Prostate gland (tissue), 2 donors: ENCODE data around the gene MEF2A. TPM values are rescaled to one million over a fixed set of nuclear protein-coding genes. Genes with fewer than 3 reads are reported as not detected.

Experiments
- DNase-seq: peaks from one replicate; pipeline ENCODE4 v3.0.0-alpha.2; 2019; ENCODE audit warnings: low spot score
- H3K27ac ChIP-seq, 2 donors: fragments of 200-600 bp; sonication (generic); 2 replicates each; pipeline ENCODE4 v1.5.1; 2017 to 2019
- H3K27me3 ChIP-seq: fragments of 200-600 bp; sonication (generic); replicated peaks from 2 replicates; pipeline ENCODE4 v1.5.1; 2019; ENCODE audit not compliant: insufficient read depth
- H3K36me3 ChIP-seq, 2 donors: fragments of 200-600 bp; sonication (generic); 1 replicate in 1 of 2; 2 replicates in 1 of 2; pipeline versions ENCODE4 v1.5.1 to v1.8.1; 2017 to 2019
- H3K4me1 ChIP-seq: fragments of 200-600 bp; sonication (generic); replicated peaks from 2 replicates; pipeline ENCODE4 v1.5.1; 2019
- H3K4me3 ChIP-seq, 2 donors: fragments of 200-600 bp; sonication (generic); 2 replicates each; pipeline ENCODE4 v1.5.1; 2017 to 2019
- H3K9me3 ChIP-seq: fragments of 200-600 bp; sonication (generic); 2 replicates; pipeline ENCODE4 v1.5.1; 2017
- CTCF ChIP-seq, 4 experiments: fragments of 200-600 bp in 2 of 4; fragments of 450-650 bp in 2 of 4; sonication (generic) in 2 of 4; IDR thresholded peaks; 1 replicate in 3 of 4; 2 replicates in 1 of 4; pipeline ENCODE4 v1.5.1; 2016 to 2019; ENCODE audit warnings: antibody characterized with exemption in 4 of 4, mild to moderate bottlenecking in 2 of 4, moderate library complexity in 2 of 4
- POLR2A ChIP-seq: fragments of 450-650 bp; IDR thresholded peaks from one replicate; pipeline ENCODE4 v1.6.1; 2016; ENCODE audit warnings: antibody characterized with exemption, mild to moderate bottlenecking
- POLR2AphosphoS5 ChIP-seq: sonication (generic); formaldehyde crosslinking; IDR thresholded peaks from one replicate; pipeline ENCODE4 v1.6.1; 2017; ENCODE audit warnings: antibody characterized with exemption
- WGBS: methylation state at CpG from one replicate; pipeline ENCODE4 v1.1.5; 2018; 5-methylcytosine and 5-hydroxymethylcytosine counted together
- intact Hi-C: fragments of 100-400 bp; cut with DNase I; formaldehyde crosslinking; loops from one replicate; pipeline ENCODE4 v1.14.2; 2022
- total RNA-seq, 2 donors: library from RNA; depleted of rRNA; stranded (reverse); fragments of >200 nt; gene quantifications; one replicate each; pipeline ENCODE4 v1.1.0, GENCODE V29; 2016

MEF2A gene
- total RNA-seq, 2 donors from 2014 or later = 40.1 to 68.0 TPM

GRCh38 chr15:99736702-99737101, 170.9 kb downstream of the MEF2A start:
- WGBS = 82% methylated on average over 2 of the region's 2 CpGs
- no peaks in the 10 kb centered on the region for H3K9me3 ChIP-seq
- H3K27ac ChIP-seq = no peak overlapping the region
- intact Hi-C loops = no loop called here
- H3K4me1 ChIP-seq = peaks cover under 1% of the 10 kb centered on the region
- no peak for DNase-seq
- H3K36me3 ChIP-seq = no peaks in the 10 kb centered on the region
- H3K27me3 ChIP-seq = no peaks in the 10 kb centered on the region
- TF ChIP-seq POLR2AphosphoS5 (no peak), CTCF (IDR thresholded peaks at IDR 0.05) (no peak), POLR2A (no peak)
- H3K4me3 ChIP-seq = no peak overlapping the region

- intact Hi-C loops = no loop called here
Observed at GRCh38 chr15:99738021-99738847, 172.4 kb downstream of the MEF2A start.

GRCh38 chr15:99741835-99742234, 176.1 kb downstream of the MEF2A start:
- H3K36me3 ChIP-seq = no peaks in the 10 kb centered on the region
- H3K27ac ChIP-seq = no peak overlapping the region
- H3K4me1 ChIP-seq = no peaks in the 10 kb centered on the region
- TF ChIP-seq POLR2A (no peak), POLR2AphosphoS5 (no peak), CTCF (IDR thresholded peaks at IDR 0.05) (no peak)
- intact Hi-C loops = no loop called here
- DNase-seq = no peak
- 78% methylated on average over 2 of the region's 2 CpGs for WGBS
- no peaks in the 10 kb centered on the region for H3K27me3 ChIP-seq
- no peaks in the 10 kb centered on the region for H3K9me3 ChIP-seq
- no peak overlapping the region for H3K4me3 ChIP-seq

More at GRCh38 chr15:99738021-99738847, 172.4 kb downstream of the MEF2A start:
- H3K27ac ChIP-seq = no peak overlapping the region
- H3K27me3 ChIP-seq = no peaks in the 10 kb centered on the region
- WGBS = 79% methylated on average over 7 of the region's 7 CpGs
- H3K9me3 ChIP-seq = no peaks in the 10 kb centered on the region
- no peak for DNase-seq
- H3K36me3 ChIP-seq = no peaks in the 10 kb centered on the region
- TF ChIP-seq CTCF (IDR thresholded peaks at IDR 0.05) = no peak
- no peak for TF ChIP-seq POLR2A
- no peak for TF ChIP-seq POLR2AphosphoS5
- H3K4me1 ChIP-seq = no peaks in the 10 kb centered on the region
- H3K4me3 ChIP-seq = no peak overlapping the region

GRCh38 chr15:99744142-99744541, 178.4 kb downstream of the MEF2A start:
- TF ChIP-seq POLR2A (no peak), CTCF (IDR thresholded peaks at IDR 0.05) (no peak), POLR2AphosphoS5 (no peak)
- DNase-seq = no peak
- H3K27me3 ChIP-seq = no peaks in the 10 kb centered on the region
- H3K9me3 ChIP-seq = no peaks in the 10 kb centered on the region
- H3K4me1 ChIP-seq = no peaks in the 10 kb centered on the region
- intact Hi-C loops = no loop called here
- no peaks in the 10 kb centered on the region for H3K36me3 ChIP-seq
- no peak overlapping the region for H3K4me3 ChIP-seq
- no peak overlapping the region for H3K27ac ChIP-seq
- WGBS = 98% methylated on average over 7 of the region's 7 CpGs
